Uterus (tissue), 4 donors: ENCODE measurements around the gene MAVS. TPM values are rescaled to one million over a fixed set of nuclear protein-coding genes. Genes with fewer than 3 reads are reported as not detected.

Source experiments
- DNase-seq, 2 donors: peaks; one replicate each; pipeline ENCODE4 v3.0.0-alpha.2; 2019 to 2020
- H3K27ac ChIP-seq, 2 donors: fragments of 200-600 bp; sonication (generic); 1 replicate in 1 of 2; 2 replicates in 1 of 2; pipeline ENCODE4 v1.5.1; 2016 to 2018
- H3K27me3 ChIP-seq, 2 donors: fragments of 200-600 bp; sonication (generic); one replicate each; pipeline ENCODE4 v1.5.1; 2018 to 2019; ENCODE audit warnings: control low read depth in 1 of 2
- H3K36me3 ChIP-seq, 2 donors: fragments of 200-600 bp; sonication (generic); one replicate each; pipeline ENCODE4 v1.5.1; 2019; ENCODE audit warnings: control low read depth in 1 of 2
- H3K4me1 ChIP-seq, 2 donors: fragments of 200-600 bp; sonication (generic); one replicate each; pipeline ENCODE4 v1.5.1; 2018 to 2019; ENCODE audit warnings: control low read depth in 1 of 2
- H3K4me3 ChIP-seq, 2 donors: fragments of 200-600 bp; sonication (generic); 1 replicate in 1 of 2; 2 replicates in 1 of 2; pipeline ENCODE4 v1.5.1; 2018 to 2019; ENCODE audit warnings: mild to moderate bottlenecking in 1 of 2
- H3K9me3 ChIP-seq, 2 donors: fragments of 200-600 bp; sonication (generic); one replicate each; pipeline ENCODE4 v1.5.1; 2019; ENCODE audit warnings: control low read depth in 1 of 2
- CTCF ChIP-seq, 4 experiments: fragments of 200-600 bp in 2 of 4; fragments of 450-650 bp in 2 of 4; sonication (generic) in 2 of 4; IDR thresholded peaks; one replicate each; pipeline ENCODE4 v1.5.1; 2016 to 2019; ENCODE audit warnings: antibody characterized with exemption in 4 of 4, mild to moderate bottlenecking in 2 of 4, moderate library complexity in 1 of 4
- POLR2A ChIP-seq, 2 donors: fragments of 450-650 bp; IDR thresholded peaks; one replicate each; pipeline ENCODE4 v1.6.1; 2016; ENCODE audit warnings: antibody characterized with exemption in 2 of 2, mild to moderate bottlenecking in 1 of 2, moderate library complexity in 1 of 2
- intact Hi-C: fragments of 100-400 bp; cut with DNase I; formaldehyde crosslinking; loops from one replicate; pipeline ENCODE4 v1.15.1; 2023; ENCODE audit warnings: low total_unique reads
- microRNA counts, 2 donors: library from miRNA; unstranded; fragments of <30 nt; microRNA quantifications; one replicate each; lab custom pipeline; 2016 to 2017
- microRNA-seq: library from miRNA; unstranded; fragments of <30 nt; microRNA quantifications from one replicate; pipeline ENCODE4, GENCODE V29; 2016; ENCODE audit warnings: borderline microRNAs expressed, borderline replicate concordance
- small RNA-seq: library from RNA; depleted of rRNA; stranded (forward); fragments of <200 nt; gene quantifications from one replicate; pipeline ENCODE3, GENCODE V24; 2016
- total RNA-seq, 4 donors: library from RNA; depleted of rRNA in 3 of 4; stranded (reverse); fragments of >200 nt in 3 of 4; gene quantifications; one replicate each; pipeline versions ENCODE4 v1.1.0 to v1.2.4, GENCODE V29; 2014 to 2023
- donor health status: DM: yes; HTN: yes; CAD: no.

The MAVS gene
- total RNA-seq, 4 donors from 2014 or later = 7.4 to 43.2 (median 13.7) TPM

GRCh38 chr20:3923818-3924217 is 77.2 kb downstream of the MAVS start:
- intact Hi-C loops = no loop called here
- no peak overlapping the region for H3K27ac ChIP-seq
- no peaks in the 10 kb centered on the region for H3K9me3 ChIP-seq
- no peaks in the 10 kb centered on the region for H3K4me1 ChIP-seq
- H3K4me3 ChIP-seq = no peak overlapping the region
- H3K36me3 ChIP-seq = no peaks in the 10 kb centered on the region
- no peak for DNase-seq
- TF ChIP-seq CTCF (IDR thresholded peaks at IDR 0.05) = no peak
- TF ChIP-seq POLR2A (IDR thresholded peaks at IDR 0.05) = no peak
- H3K27me3 ChIP-seq = no peaks in the 10 kb centered on the region

- no peak for DNase-seq
- intact Hi-C loops = no loop called here
- no peaks in the 10 kb centered on the region for H3K9me3 ChIP-seq
- H3K4me1 ChIP-seq = no peaks in the 10 kb centered on the region
- no peak for TF ChIP-seq CTCF (IDR thresholded peaks at IDR 0.05)
- TF ChIP-seq POLR2A (IDR thresholded peaks at IDR 0.05) = no peak
- H3K27me3 ChIP-seq = no peaks in the 10 kb centered on the region
- no peaks in the 10 kb centered on the region for H3K36me3 ChIP-seq
- no peak overlapping the region for H3K27ac ChIP-seq
- H3K4me3 ChIP-seq = no peak overlapping the region
Measured at GRCh38 chr20:3924304-3925112, 77.9 kb downstream of the MAVS start.

DNA sequence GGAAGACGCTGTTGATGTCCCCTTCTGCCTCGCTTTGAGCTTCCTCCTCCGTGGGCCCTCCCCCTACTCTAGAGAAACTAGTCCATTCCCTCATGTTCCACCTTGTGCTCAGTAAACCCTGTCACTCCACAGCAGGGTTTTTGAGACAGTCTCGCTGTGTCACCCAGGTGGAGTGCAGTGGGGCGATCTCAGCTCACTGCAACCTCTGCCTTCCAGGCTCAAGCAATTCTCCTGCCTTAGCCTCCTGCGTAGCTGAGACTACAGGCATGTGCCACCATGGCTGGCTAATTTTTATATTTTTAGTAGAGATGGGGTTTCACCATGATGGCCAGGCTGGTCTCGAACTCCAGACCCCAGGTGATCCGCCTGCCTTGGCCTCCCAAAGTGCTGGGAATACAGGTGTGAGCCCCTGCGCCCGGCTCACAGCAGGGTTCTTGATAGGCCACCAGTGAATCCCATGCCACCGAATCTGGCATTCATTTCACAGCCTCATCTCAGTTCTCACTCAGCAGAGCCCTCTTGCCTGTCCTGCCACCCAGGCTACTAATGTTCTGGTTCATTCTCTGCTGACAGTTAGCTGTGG is 78.6 kb downstream of the MAVS start:
- intact Hi-C loops = no loop called here
- Histone ChIP-seq H3K27ac (no peak overlapping the region), H3K4me3 (no peak overlapping the region), H3K36me3 (no peaks in the 10 kb centered on the region), H3K4me1 (no peaks in the 10 kb centered on the region), H3K9me3 (no peaks in the 10 kb centered on the region), H3K27me3 (no peaks in the 10 kb centered on the region)
- no peak for TF ChIP-seq CTCF (IDR thresholded peaks at IDR 0.05)
- no peak for TF ChIP-seq POLR2A (IDR thresholded peaks at IDR 0.05)
- DNase-seq = no peak

MicroRNAs encoded within 50 kb of the gene (microRNA counts, 767-probe panel; counts per million panel counts)
- 0 counts per million in 2 donors for microRNA hsa-miR-103a-3p (lab: Ali Mortazavi, UCI)

Small RNA genes lying within 50 kb of the gene (microRNA-seq; reads per million reads assigned to microRNA genes)
- gene MIR103A2 = not detected
- not detected for gene MIR103B2

Small RNA genes lying within 50 kb of the gene (small RNA-seq; reads per million reads assigned to genes)
- gene MIR103A2 = not detected

Other genes starting within 250 kb of the MAVS start
- not detected for gene GFRA4, start 183.4 kb upstream of the MAVS start, total RNA-seq
- gene ADAM33, start 164.8 kb upstream of the MAVS start, total RNA-seq = 100 to 1,000 TPM in 2 of 4 donors, 10 to 100 TPM in 2; 66.5 to 215 (median 128) TPM
- 1 to 10 TPM; 1.0 to 7.9 (median 3.4) TPM for gene SIGLEC1, start 134.2 kb upstream of the MAVS start, total RNA-seq
- gene HSPA12B, start 114.1 kb upstream of the MAVS start, total RNA-seq = 10 to 100 TPM in 3 of 4 donors, 1 to 10 TPM in 1; 4.7 to 46.2 (median 27.6) TPM
- gene ADISSP, start 79.1 kb upstream of the MAVS start, total RNA-seq = 10 to 100 TPM in 3 of 4 donors, 1 to 10 TPM in 1; 4.1 to 45.9 (median 34.8) TPM
- 1 to 10 TPM in 1 of 4 donors, under 1 TPM in 2, not detected in 1; 0.26 to 1.3 (median 0.37) TPM for gene SPEF1, start 65.4 kb upstream of the MAVS start, total RNA-seq
- 100 to 1,000 TPM in 2 of 4 donors, 10 to 100 TPM in 2; 18.2 to 127 (median 85.2) TPM for gene CENPB, start 60.1 kb upstream of the MAVS start, total RNA-seq
- gene CDC25B, start 50.5 kb upstream of the MAVS start, total RNA-seq = 10 to 100 TPM; 13.2 to 72.8 (median 25.5) TPM
- 10 to 100 TPM in 2 of 4 donors, 1 to 10 TPM in 1, under 1 TPM in 1; under 0.01 to 18.6 (median 9.5) TPM for gene AP5S1, start 26.3 kb upstream of the MAVS start, total RNA-seq
- gene PANK2, start 42.6 kb downstream of the MAVS start, total RNA-seq = 10 to 100 TPM; 18.2 to 82.0 (median 53.5) TPM
- gene RNF24, start 168.7 kb downstream of the MAVS start, total RNA-seq = 10 to 100 TPM in 3 of 4 donors, 1 to 10 TPM in 1; 2.3 to 23.8 (median 16.9) TPM